Cardiac muscle cell (in vitro differentiated cells and primary cell): ENCODE results near the gene EQTN. TPM values are rescaled to one million over a fixed set of nuclear protein-coding genes. Genes with fewer than 3 reads are reported as not detected.

ENCODE experiments used
- DNase-seq, 2 donors: peaks; one replicate each; pipeline versions ENCODE4 v3.0.0 to v3.0.0-alpha.2; 2010 to 2017; ENCODE audit warnings: low read depth in 1 of 2, low spot score in 1 of 2
- H3K27ac ChIP-seq: fragments of 200-600 bp; sonication (generic); 2 replicates; pipeline ENCODE4 v1.5.1; 2016
- H3K27me3 ChIP-seq: fragments of 200-600 bp; sonication (generic); 2 replicates; pipeline ENCODE4 v1.6.0; 2016; ENCODE audit warnings: control low read depth
- H3K36me3 ChIP-seq: fragments of 200-600 bp; sonication (generic); 2 replicates; pipeline ENCODE4 v1.5.1; 2016; ENCODE audit warnings: control low read depth
- H3K4me1 ChIP-seq: fragments of 200-600 bp; sonication (generic); 2 replicates; pipeline ENCODE4 v1.8.1; 2017; ENCODE audit warnings: low read depth, mild to moderate bottlenecking, mixed run types
- H3K4me3 ChIP-seq: fragments of 200-600 bp; sonication (generic); 2 replicates; pipeline ENCODE4 v1.5.1; 2016; ENCODE audit warnings: mild to moderate bottlenecking
- H3K9me3 ChIP-seq: fragments of 200-600 bp; sonication (generic); 2 replicates; pipeline ENCODE4 v1.5.1; 2017; ENCODE audit warnings: low read depth, mild to moderate bottlenecking, control low read depth
- CTCF ChIP-seq: IDR thresholded peaks from 2 replicates; pipeline ENCODE4 v1.5.1; 2012; ENCODE audit warnings: low read depth, mild to moderate bottlenecking, low read length
- polyA plus RNA-seq: library from polyadenylated mRNA; unstranded; fragments of >200 nt; fragmentation: Nextera tagmentation; extraction: Ambion mirVana; gene quantifications from 2 replicates; pipeline ENCODE4 v1.2.1, GENCODE V29; 2016
- total RNA-seq: library from RNA; depleted of rRNA; stranded (reverse); fragments of >200 nt; gene quantifications from 2 replicates; pipeline ENCODE4 v1.2.3, GENCODE V29; 2016

EQTN gene
- total and polyA plus RNA-seq, 2 experiments from 2014 or later: not detected

- H3K27ac ChIP-seq: no peak overlapping the region
- no peak for DNase-seq
- no peaks in the 10 kb centered on the region for H3K9me3 ChIP-seq
- H3K27me3 ChIP-seq: no peaks in the 10 kb centered on the region
- H3K36me3 ChIP-seq: no peaks in the 10 kb centered on the region
- no peak for TF ChIP-seq CTCF
- H3K4me1 ChIP-seq: no peaks in the 10 kb centered on the region
- no peak overlapping the region for H3K4me3 ChIP-seq
These were observed 42.8 kb upstream of the EQTN start for GRCh38 chr9:27339661-27340284.

GRCh38 chr9:27338527-27338903 is 41.6 kb upstream of the EQTN start:
- Histone ChIP-seq H3K27me3 (no peaks in the 10 kb centered on the region), H3K4me3 (no peak overlapping the region), H3K4me1 (no peaks in the 10 kb centered on the region), H3K36me3 (no peaks in the 10 kb centered on the region), H3K27ac (no peak overlapping the region), H3K9me3 (no peaks in the 10 kb centered on the region)
- TF ChIP-seq CTCF: no peak
- DNase-seq: no peak

- Histone ChIP-seq H3K27ac (no peak overlapping the region), H3K4me3 (no peak overlapping the region), H3K36me3 (no peaks in the 10 kb centered on the region), H3K9me3 (no peaks in the 10 kb centered on the region), H3K27me3 (no peaks in the 10 kb centered on the region), H3K4me1 (no peaks in the 10 kb centered on the region)
- no peak for TF ChIP-seq CTCF
- DNase-seq: no peak
These were observed 41.0 kb upstream of the EQTN start for GRCh38 chr9:27337833-27338526.

- Histone ChIP-seq H3K27me3 (no peaks in the 10 kb centered on the region), H3K9me3 (no peaks in the 10 kb centered on the region), H3K4me1 (no peaks in the 10 kb centered on the region), H3K27ac (no peak overlapping the region), H3K36me3 (no peaks in the 10 kb centered on the region), H3K4me3 (no peak overlapping the region)
- DNase-seq: no peak
- no peak for TF ChIP-seq CTCF
These were observed 40.3 kb upstream of the EQTN start for GRCh38 chr9:27337236-27337635.

GRCh38 chr9:27336829-27337228 is 39.9 kb upstream of the EQTN start:
- Histone ChIP-seq H3K27ac (no peak overlapping the region), H3K9me3 (no peaks in the 10 kb centered on the region), H3K4me1 (no peaks in the 10 kb centered on the region), H3K27me3 (no peaks in the 10 kb centered on the region), H3K4me3 (no peak overlapping the region), H3K36me3 (no peaks in the 10 kb centered on the region)
- no peak for DNase-seq
- TF ChIP-seq CTCF: no peak
